Astrocyte (in vitro differentiated cells and primary cell): Measurements from ENCODE around the gene SLC48A1.

ENCODE experiments used
- CTCF ChIP-seq: IDR thresholded peaks from 2 replicates; pipeline ENCODE4 v1.5.1; 2011; ENCODE audit warnings: low read depth, mild to moderate bottlenecking, inconsistent platforms, low read length, moderate library complexity; ENCODE audit not compliant: insufficient read depth
- EZH2 ChIP-seq: IDR thresholded peaks from 2 replicates; pipeline ENCODE4 v1.6.1; 2012; ENCODE audit warnings: mild to moderate bottlenecking, low read length, inconsistent platforms; ENCODE audit not compliant: insufficient read depth

GRCh38 chr12:47775100-47775911, 2.3 kb downstream of the SLC48A1 start:
- TF ChIP-seq EZH2 (no peak), CTCF (no peak)
